Right lobe of liver (tissue), 6 donors: ENCODE measurements around the gene GRK7. TPM values are rescaled to one million over a fixed set of nuclear protein-coding genes. Genes with fewer than 3 reads are reported as not detected.

ENCODE experiments used
- ATAC-seq, 4 donors: fragments of 200-7000 bp; cut with Tn5 transposase; one replicate each; pipeline ENCODE4 v1.9.1; 2020; ENCODE audit warnings: mild to moderate bottlenecking in 4 of 4, moderate library complexity in 4 of 4
- DNase-seq, 3 donors: peaks; one replicate each; pipeline ENCODE4 v3.0.0-alpha.2; 2020
- H3K27ac ChIP-seq, 3 donors: fragments of 200-600 bp; one replicate each; pipeline ENCODE4 v1.8.0; 2022
- H3K27me3 ChIP-seq, 2 donors: fragments of 200-600 bp; one replicate each; pipeline ENCODE4 v1.8.0; 2022
- H3K36me3 ChIP-seq, 4 donors: fragments of 200-600 bp; sonication (generic) in 1 of 4; one replicate each; pipeline versions ENCODE4 v1.5.1 to v1.8.0; 2017 to 2022; ENCODE audit warnings: control low read depth in 1 of 4
- H3K4me1 ChIP-seq, 4 donors: fragments of 200-600 bp; sonication (generic) in 1 of 4; one replicate each; pipeline versions ENCODE4 v1.5.1 to v1.8.0; 2017 to 2022; ENCODE audit warnings: control low read depth in 1 of 4
- H3K4me3 ChIP-seq, 3 donors: fragments of 200-600 bp; one replicate each; pipeline ENCODE4 v1.8.0; 2022
- H3K9me3 ChIP-seq, 4 donors: fragments of 200-600 bp; sonication (generic) in 1 of 4; one replicate each; pipeline versions ENCODE4 v1.5.1 to v1.8.0; 2017 to 2022; ENCODE audit warnings: control low read depth in 1 of 4
- CTCF ChIP-seq, 4 donors: fragments of 200-600 bp in 3 of 4; fragments of 450-650 bp in 1 of 4; IDR thresholded peaks; one replicate each; pipeline versions ENCODE4 v1.5.1 to v1.8.0; 2016 to 2022; ENCODE audit warnings: antibody characterized with exemption in 4 of 4, mild to moderate bottlenecking in 2 of 4
- POLR2A ChIP-seq: fragments of 450-650 bp; IDR thresholded peaks from one replicate; pipeline ENCODE4 v1.6.1; 2017; ENCODE audit warnings: antibody characterized with exemption, mild to moderate bottlenecking
- WGBS: methylation state at CpG from one replicate; pipeline ENCODE4 v1.1.6; 2018; ENCODE audit warnings: low coverage, low lambda C conversion rate; ENCODE audit not compliant: insufficient coverage; ENCODE audit errors: missing lambda C conversion rate; 5-methylcytosine and 5-hydroxymethylcytosine counted together
- intact Hi-C, 2 donors: fragments of 100-400 bp; cut with DNase I; formaldehyde crosslinking; loops; one replicate each; pipeline versions ENCODE4 v1.11.2 to v1.14.1; 2022
- total RNA-seq, 6 experiments: library from RNA; depleted of rRNA in 2 of 6; stranded (reverse); fragments of >200 nt in 2 of 6; fragmentation: NEBNext Ultra II Directional in 3 of 6; extraction: Animal tissue kit (Norgen Biotek cat#: 25700) in 3 of 6; gene quantifications; one replicate each; pipeline versions ENCODE4 v1.1.0 to v1.2.4, GENCODE V29; 2016 to 2023
- donor health status: DM: no; HTN: yes; CAD: no.
- donor health status: DM: no; HTN: no; CAD: no.
- donor health status: DM: no; HTN: no; CAD: no.
- donor health status: DM: no; HTN: yes; CAD: no.
- donor health status: DM: no; HTN: yes; CAD: no.

GRK7 gene
- total RNA-seq, 6 experiments from 2014 or later = 0.06 TPM; not detected in 5

GRCh38 chr3:141764045-141764444 lies 837 bp downstream of the GRK7 start:
- Histone ChIP-seq H3K4me3 (no peak overlapping the region), H3K4me1 (no peaks in the 10 kb centered on the region), H3K36me3 (no peaks in the 10 kb centered on the region), H3K27me3 (no peaks in the 10 kb centered on the region), H3K27ac (no peak overlapping the region), H3K9me3 (no peaks in the 10 kb centered on the region)
- no peak for ATAC-seq
- intact Hi-C loops = no loop called here
- no peak for DNase-seq
- TF ChIP-seq POLR2A = no peak
- no peak for TF ChIP-seq CTCF (IDR thresholded peaks at IDR 0.05)
- WGBS = 91% methylated on average over 2 of the region's 2 CpGs

GRCh38 chr3:141764465-141764864 lies 1.3 kb downstream of the GRK7 start:
- no peak for ATAC-seq
- Histone ChIP-seq H3K9me3 (no peaks in the 10 kb centered on the region), H3K27ac (no peak overlapping the region), H3K36me3 (no peaks in the 10 kb centered on the region), H3K27me3 (no peaks in the 10 kb centered on the region), H3K4me1 (no peaks in the 10 kb centered on the region), H3K4me3 (no peak overlapping the region)
- intact Hi-C loops = no loop called here
- 80% methylated on average over 1 of the region's 1 CpG for WGBS
- no peak for DNase-seq
- no peak for TF ChIP-seq CTCF (IDR thresholded peaks at IDR 0.05)
- TF ChIP-seq POLR2A = no peak

GRCh38 chr3:141764986-141765385 lies 1.8 kb downstream of the GRK7 start:
- no peak for DNase-seq
- Histone ChIP-seq H3K4me3 (no peak overlapping the region), H3K27me3 (no peaks in the 10 kb centered on the region), H3K9me3 (no peaks in the 10 kb centered on the region), H3K4me1 (no peaks in the 10 kb centered on the region), H3K27ac (no peak overlapping the region), H3K36me3 (no peaks in the 10 kb centered on the region)
- intact Hi-C loops = no loop called here
- no peak for TF ChIP-seq POLR2A
- WGBS = 83% methylated on average over 2 of the region's 2 CpGs
- no peak for ATAC-seq

GRCh38 chr3:141767066-141767465 lies 3.9 kb downstream of the GRK7 start:
- no peaks in the 10 kb centered on the region for H3K9me3 ChIP-seq
- no peaks in the 10 kb centered on the region for H3K4me1 ChIP-seq
- no peak overlapping the region for H3K4me3 ChIP-seq
- no peaks in the 10 kb centered on the region for H3K27me3 ChIP-seq
- TF ChIP-seq POLR2A = no peak
- TF ChIP-seq CTCF (IDR thresholded peaks at IDR 0.05) = no peak
- no peak for ATAC-seq
- 80% methylated on average over 1 of the region's 2 CpGs for WGBS
- H3K36me3 ChIP-seq = no peaks in the 10 kb centered on the region
- DNase-seq = no peak
- intact Hi-C loops = no loop called here
- no peak overlapping the region for H3K27ac ChIP-seq

GRCh38 chr3:141769221-141769894 lies 6.2 kb downstream of the GRK7 start:
- H3K4me3 ChIP-seq = no peak overlapping the region
- TF ChIP-seq CTCF (IDR thresholded peaks at IDR 0.05) = no peak
- no peak for TF ChIP-seq POLR2A
- intact Hi-C loops = no loop called here
- H3K9me3 ChIP-seq = no peaks in the 10 kb centered on the region
- H3K27me3 ChIP-seq = no peaks in the 10 kb centered on the region
- DNase-seq (no peak), ATAC-seq (no peak)
- no peaks in the 10 kb centered on the region for H3K36me3 ChIP-seq
- 43% methylated on average over 6 of the region's 6 CpGs for WGBS
- H3K27ac ChIP-seq = no peak overlapping the region
- H3K4me1 ChIP-seq = no peaks in the 10 kb centered on the region
